ENCODE data around the gene FRMD1.

FRMD1 gene

DNA sequence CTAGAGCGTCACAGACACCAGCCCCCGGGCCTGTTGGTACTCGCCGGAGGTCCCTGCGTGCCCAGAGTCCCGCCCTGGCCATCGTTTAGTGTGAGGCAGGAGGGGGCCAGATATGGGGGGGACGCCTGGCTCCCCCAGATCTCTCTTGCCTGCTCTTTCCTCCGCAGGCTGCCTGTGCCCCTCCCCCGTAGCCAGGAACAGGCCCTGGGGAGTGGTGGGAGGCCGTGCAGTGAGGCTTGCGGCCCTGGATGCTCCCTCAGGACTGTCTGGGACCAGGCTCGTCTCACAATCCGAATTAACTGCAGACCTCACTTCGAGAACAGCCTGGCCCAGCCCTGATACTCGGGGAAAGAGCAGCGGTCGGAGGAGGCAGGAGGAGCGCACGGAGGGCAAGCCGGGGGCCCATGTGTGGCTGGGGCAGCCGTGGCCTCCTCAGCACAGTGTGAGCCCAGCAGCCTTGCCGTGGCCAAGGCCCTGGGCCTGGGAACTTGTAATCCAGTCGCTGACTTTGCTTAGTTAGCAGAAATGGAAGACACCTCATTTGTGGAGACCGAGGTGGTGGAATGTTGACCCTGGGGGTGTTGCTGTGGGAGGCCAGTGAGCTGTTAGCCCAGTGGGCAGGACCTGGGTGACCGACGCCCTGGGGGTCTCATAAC, 28.7 kb downstream of the FRMD1 start:
- TF ChIP-seq, protein P1, sequence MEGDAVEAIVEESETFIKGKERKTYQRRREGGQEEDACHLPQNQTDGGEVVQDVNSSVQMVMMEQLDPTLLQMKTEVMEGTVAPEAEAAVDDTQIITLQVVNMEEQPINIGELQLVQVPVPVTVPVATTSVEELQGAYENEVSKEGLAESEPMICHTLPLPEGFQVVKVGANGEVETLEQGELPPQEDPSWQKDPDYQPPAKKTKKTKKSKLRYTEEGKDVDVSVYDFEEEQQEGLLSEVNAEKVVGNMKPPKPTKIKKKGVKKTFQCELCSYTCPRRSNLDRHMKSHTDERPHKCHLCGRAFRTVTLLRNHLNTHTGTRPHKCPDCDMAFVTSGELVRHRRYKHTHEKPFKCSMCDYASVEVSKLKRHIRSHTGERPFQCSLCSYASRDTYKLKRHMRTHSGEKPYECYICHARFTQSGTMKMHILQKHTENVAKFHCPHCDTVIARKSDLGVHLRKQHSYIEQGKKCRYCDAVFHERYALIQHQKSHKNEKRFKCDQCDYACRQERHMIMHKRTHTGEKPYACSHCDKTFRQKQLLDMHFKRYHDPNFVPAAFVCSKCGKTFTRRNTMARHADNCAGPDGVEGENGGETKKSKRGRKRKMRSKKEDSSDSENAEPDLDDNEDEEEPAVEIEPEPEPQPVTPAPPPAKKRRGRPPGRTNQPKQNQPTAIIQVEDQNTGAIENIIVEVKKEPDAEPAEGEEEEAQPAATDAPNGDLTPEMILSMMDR (IDR thresholded peaks at IDR 0.05; ENCODE audit: borderline replicate concordance, control extremely low read depth, extremely low read depth, insufficient read depth, missing control alignments), result no peak
- in situ Hi-C loops (cut with MboI; ENCODE audit: low sequenced_read_pairs, unreplicated experiment), result no loop called here

DNA sequence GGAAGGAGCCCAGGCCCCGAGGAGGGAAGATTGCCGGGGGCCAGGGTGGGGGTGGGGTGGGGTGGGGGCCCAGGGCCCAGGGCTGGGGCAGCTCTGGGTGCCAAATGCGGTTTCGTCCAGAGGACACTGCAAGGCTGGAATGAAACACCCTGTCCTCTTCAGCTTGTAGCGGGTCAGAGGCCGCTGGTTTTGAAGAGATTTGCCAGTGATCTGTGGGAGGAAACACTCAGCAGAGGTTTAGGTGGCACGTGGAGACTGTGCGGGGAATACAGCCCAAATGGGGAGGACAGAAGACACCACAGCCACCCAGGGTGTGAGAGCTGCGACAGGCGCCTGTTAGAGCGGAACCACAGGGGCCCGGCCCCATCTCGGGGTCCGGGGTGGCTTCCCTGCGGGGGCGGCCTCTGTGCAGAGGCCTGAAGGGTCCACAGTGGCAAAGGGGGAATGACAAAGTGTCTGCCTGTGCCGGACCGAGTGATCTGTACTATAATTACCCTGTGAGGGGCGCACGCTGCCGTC, 29.2 kb downstream of the FRMD1 start:
- in situ Hi-C loops (cut with MboI; ENCODE audit: low sequenced_read_pairs, unreplicated experiment), result no loop called here
- no peak for DNase-seq (ENCODE audit: low spot score)
- TF ChIP-seq, protein P1 (IDR thresholded peaks at IDR 0.05; ENCODE audit: borderline replicate concordance, control extremely low read depth, extremely low read depth, insufficient read depth, missing control alignments), result no peak

More for the DNA sequence above, 28.7 kb downstream of the FRMD1 start:
- DNase-seq (ENCODE audit: low spot score), result no peak

DNA sequence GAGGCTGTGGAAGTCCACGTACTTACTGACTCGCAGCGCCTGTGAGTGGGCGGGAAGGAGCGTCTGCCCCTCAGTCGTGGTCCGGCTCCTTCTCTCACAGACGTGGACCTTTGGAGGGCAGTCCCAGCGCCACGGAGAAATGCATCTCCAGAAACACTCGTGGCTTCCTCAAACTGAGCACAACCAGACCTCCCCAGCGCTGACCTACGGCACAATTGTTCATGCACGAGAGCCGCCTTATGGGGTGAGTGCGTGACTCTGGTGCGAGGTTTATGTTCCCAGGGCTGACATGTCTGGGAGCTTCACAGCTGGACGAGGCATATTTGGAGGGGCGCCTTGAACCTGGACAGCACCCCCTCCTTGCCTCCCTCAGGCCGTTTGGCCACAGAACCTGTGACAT, 29.7 kb downstream of the FRMD1 start:
- TF ChIP-seq, protein P1 (IDR thresholded peaks at IDR 0.05; ENCODE audit: borderline replicate concordance, control extremely low read depth, extremely low read depth, insufficient read depth, missing control alignments), result no peak
- in situ Hi-C loops (cut with MboI; ENCODE audit: low sequenced_read_pairs, unreplicated experiment), result no loop called here
- no peak for DNase-seq (ENCODE audit: low spot score)

DNA sequence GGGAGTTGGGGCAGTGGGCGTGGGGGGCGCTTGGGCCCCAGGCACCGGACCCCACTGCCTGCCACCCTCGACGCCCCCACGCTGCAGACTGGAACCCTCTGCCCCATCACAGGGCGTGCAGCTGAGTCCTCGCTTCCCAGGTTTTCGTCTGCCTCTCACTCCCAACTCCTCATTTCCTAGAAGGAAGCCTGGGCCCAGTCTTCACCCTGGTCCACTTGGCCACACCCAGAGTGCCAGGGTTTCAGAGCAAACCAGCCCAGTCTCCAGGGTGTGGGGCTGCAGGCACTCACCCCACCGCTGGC, 30.3 kb downstream of the FRMD1 start:
- in situ Hi-C loops (cut with MboI; ENCODE audit: low sequenced_read_pairs, unreplicated experiment), result no loop called here
- no peak for DNase-seq (ENCODE audit: low spot score)
- TF ChIP-seq, protein P1 (IDR thresholded peaks at IDR 0.05; ENCODE audit: borderline replicate concordance, control extremely low read depth, extremely low read depth, insufficient read depth, missing control alignments), result no peak

DNA sequence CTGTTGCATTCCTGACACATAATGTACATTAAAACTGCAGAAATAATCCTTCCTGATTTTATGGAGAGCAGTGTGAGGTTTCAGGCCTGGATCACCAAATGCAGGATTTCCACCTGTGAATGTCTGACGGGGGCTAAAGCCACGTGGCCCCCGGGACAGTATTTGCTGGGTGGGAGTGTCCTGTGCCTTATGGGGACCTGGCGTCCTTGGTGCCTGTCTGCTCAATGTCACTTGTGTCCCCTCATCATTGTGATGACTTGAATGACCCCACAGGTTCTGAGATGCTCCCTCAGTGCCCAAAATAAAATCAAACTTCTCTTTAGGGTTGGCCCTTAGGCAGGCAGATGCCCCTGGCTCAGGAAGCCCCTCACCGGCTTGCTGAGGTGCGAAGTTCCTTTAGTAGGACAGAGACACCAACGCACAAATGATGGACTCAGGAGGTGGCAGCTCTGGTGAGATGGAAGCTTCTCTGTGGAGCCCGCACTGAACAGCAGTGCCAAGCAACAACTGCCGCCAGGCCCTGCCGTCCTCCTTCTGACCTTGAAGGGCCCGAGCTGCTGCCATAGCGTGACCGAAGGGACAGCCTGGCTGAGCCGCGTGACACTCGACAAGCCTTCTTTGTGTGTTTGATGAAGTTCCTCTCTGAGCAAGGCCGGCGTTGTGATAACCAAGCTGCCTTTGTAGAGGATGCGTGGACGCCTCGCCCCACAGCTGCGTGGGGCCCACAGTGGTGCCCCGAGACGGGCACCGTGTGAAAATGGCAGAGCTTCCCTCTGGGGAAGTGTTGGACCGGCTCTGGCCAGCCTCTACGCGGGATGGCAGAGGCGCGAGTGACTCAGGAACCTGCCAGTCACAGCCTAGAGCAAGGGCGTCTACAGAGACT, 30.9 kb downstream of the FRMD1 start:
- no peak for DNase-seq (ENCODE audit: low spot score)
- TF ChIP-seq, protein P1 (IDR thresholded peaks at IDR 0.05; ENCODE audit: borderline replicate concordance, control extremely low read depth, extremely low read depth, insufficient read depth, missing control alignments), result no peak
- in situ Hi-C loops (cut with MboI; ENCODE audit: low sequenced_read_pairs, unreplicated experiment), result no loop called here

DNA sequence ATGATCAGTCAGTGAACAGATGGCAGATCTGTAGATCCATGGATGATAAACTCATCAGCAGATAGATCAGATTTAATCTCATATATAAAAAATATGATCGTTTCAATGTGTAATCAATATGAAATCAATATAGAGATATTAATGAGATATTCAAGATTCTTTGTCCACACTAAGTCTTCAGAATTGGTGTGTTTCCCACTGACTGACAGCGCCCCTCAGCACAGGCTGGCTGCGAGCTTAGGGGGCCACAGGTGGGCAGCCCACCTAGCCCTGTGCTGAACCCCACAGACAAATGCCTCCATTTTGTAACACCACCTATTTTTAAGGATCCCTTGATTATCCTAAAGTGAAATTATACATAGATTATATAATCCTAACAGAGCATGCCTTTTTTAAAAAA, 32.3 kb downstream of the FRMD1 start:
- in situ Hi-C loops (cut with MboI; ENCODE audit: low sequenced_read_pairs, unreplicated experiment), result no loop called here
- DNase-seq (ENCODE audit: low spot score), result no peak
- TF ChIP-seq, protein P1 (IDR thresholded peaks at IDR 0.05; ENCODE audit: borderline replicate concordance, control extremely low read depth, extremely low read depth, insufficient read depth, missing control alignments), result no peak
